HG02885 (cell line): ENCODE results near the gene ALDH1L1.

Experiments
- ATAC-seq: cut with Tn5 transposase; IDR thresholded peaks from one replicate; pipeline ENCODE4 v1.9.1; 2021; ENCODE audit warnings: mild to moderate bottlenecking; ENCODE audit not compliant: unreplicated experiment, poor library complexity

Gene ALDH1L1

GRCh38 chr3:126135406-126136076, 44.8 kb downstream of the ALDH1L1 start:
- ATAC-seq: no peak

GRCh38 chr3:126135071-126135405, 45.3 kb downstream of the ALDH1L1 start:
- no peak for ATAC-seq

GRCh38 chr3:126134219-126134975, 46.0 kb downstream of the ALDH1L1 start:
- no peak for ATAC-seq

GRCh38 chr3:126133606-126134005, 46.8 kb downstream of the ALDH1L1 start:
- no peak for ATAC-seq

GRCh38 chr3:126132751-126133511, 47.5 kb downstream of the ALDH1L1 start:
- ATAC-seq: no peak

GRCh38 chr3:126131881-126132750, 48.3 kb downstream of the ALDH1L1 start:
- no peak for ATAC-seq

GRCh38 chr3:126130981-126131745, 49.2 kb downstream of the ALDH1L1 start:
- no peak for ATAC-seq

- no peak for ATAC-seq
Measured at GRCh38 chr3:126130081-126130855, 50.1 kb downstream of the ALDH1L1 start.

GRCh38 chr3:126129398-126129891, 50.9 kb downstream of the ALDH1L1 start:
- ATAC-seq: no peak

- ATAC-seq: no peak
Measured at GRCh38 chr3:126128504-126129397, 51.6 kb downstream of the ALDH1L1 start.

GRCh38 chr3:126127904-126128303, 52.5 kb downstream of the ALDH1L1 start:
- no peak for ATAC-seq

GRCh38 chr3:126127452-126127851, 52.9 kb downstream of the ALDH1L1 start:
- no peak for ATAC-seq

- no peak for ATAC-seq
Measured at GRCh38 chr3:126126811-126127431, 53.5 kb downstream of the ALDH1L1 start.

- ATAC-seq: no peak
Measured at GRCh38 chr3:126126286-126126685, 54.1 kb downstream of the ALDH1L1 start.

GRCh38 chr3:126125781-126126251, 54.6 kb downstream of the ALDH1L1 start:
- ATAC-seq: no peak

GRCh38 chr3:126125341-126125740, 55.0 kb downstream of the ALDH1L1 start:
- no peak for ATAC-seq

GRCh38 chr3:126124896-126125295, 55.5 kb downstream of the ALDH1L1 start:
- no peak for ATAC-seq
